ENCODE data around the gene DDRGK1.
"Not testable (repeated sequence)": the region's sequence is repeated elsewhere in the genome, so short reads cannot be mapped to it uniquely, and the experiment has no call there.

DDRGK1 gene

GRCh38 chr20:3156811-3157619 lies 47.5 kb downstream of the DDRGK1 start:
- Histone ChIP-seq H3K4me3 (ENCODE audit: insufficient read depth, low read length, poor library complexity, severe bottlenecking) (no peak overlapping the region), H3K79me2 (ENCODE audit: insufficient read depth, low read length) (peaks cover 72% of the 10 kb centered on the region), H3K9me3 (ENCODE audit: insufficient read depth, low read length) (no peaks in the 10 kb centered on the region), H3K9ac (ENCODE audit: low read length) (no peak overlapping the region), H3K27ac (ENCODE audit: low read depth, low read length) (no peak overlapping the region), H4K20me1 (ENCODE audit: low read depth, low read length) (peaks cover 7% of the 10 kb centered on the region; the same call in 1 of the 2 replicates), H3F3A (ENCODE audit: insufficient read depth) (0 out of 2 replicates have a peak, but pooled peaks cover 3% of the 10 kb centered on the region), H3K36me3 (ENCODE audit: low read length) (0 out of 2 replicates have a peak, but pooled peaks cover 6% of the 10 kb centered on the region), H3K27me3 (ENCODE audit: low read length) (no peaks in the 10 kb centered on the region), H2AFZ (ENCODE audit: low read depth, low read length, severe bottlenecking) (no peak overlapping the region), H3K9me2 (replicated peaks; ENCODE audit: insufficient read depth, low read length) (no peaks in the 10 kb centered on the region), H3K4me2 (ENCODE audit: low read depth, low read length, poor library complexity, severe bottlenecking) (peak overlapping the region; percentile 85)
- TF ChIP-seq EZH2phosphoT487 (conservative IDR thresholded peaks at IDR 0.05; ENCODE audit: low read length): no peak
- TF ChIP-seq CTCF (IDR thresholded peaks at IDR 0.05; ENCODE audit: insufficient read depth, low read length, poor library complexity, severe bottlenecking): no peak

GRCh38 chr20:3152057-3152644 lies 52.3 kb downstream of the DDRGK1 start:
- H3F3A ChIP-seq (ENCODE audit: insufficient read depth); H3K9ac ChIP-seq (ENCODE audit: low read length); H3K27me3 ChIP-seq (ENCODE audit: low read length); H2AFZ ChIP-seq (ENCODE audit: low read depth, low read length, severe bottlenecking); H3K4me3 ChIP-seq (ENCODE audit: insufficient read depth, low read length, poor library complexity, severe bottlenecking); H3K9me2 ChIP-seq (replicated peaks; ENCODE audit: insufficient read depth, low read length); H3K27ac ChIP-seq (ENCODE audit: low read depth, low read length); H3K4me2 ChIP-seq (ENCODE audit: low read depth, low read length, poor library complexity, severe bottlenecking); H4K20me1 ChIP-seq (ENCODE audit: low read depth, low read length); H3K9me3 ChIP-seq (ENCODE audit: insufficient read depth, low read length): not testable (repeated sequence)
- Histone ChIP-seq H3K36me3 (ENCODE audit: low read length) (peaks cover 14% of the 10 kb centered on the region; the same call in 1 of the 2 replicates), H3K79me2 (ENCODE audit: insufficient read depth, low read length) (peaks cover 83% of the 10 kb centered on the region)

GRCh38 chr20:3150908-3151307 lies 53.6 kb downstream of the DDRGK1 start:
- TF ChIP-seq EZH2phosphoT487 (conservative IDR thresholded peaks at IDR 0.05; ENCODE audit: low read length): no peak
- no peak for TF ChIP-seq CTCF (IDR thresholded peaks at IDR 0.05; ENCODE audit: insufficient read depth, low read length, poor library complexity, severe bottlenecking)
- Histone ChIP-seq H3K27me3 (ENCODE audit: low read length) (no peaks in the 10 kb centered on the region), H3K79me2 (ENCODE audit: insufficient read depth, low read length) (peaks cover 81% of the 10 kb centered on the region), H3K9me3 (ENCODE audit: insufficient read depth, low read length) (no peaks in the 10 kb centered on the region), H3K9ac (ENCODE audit: low read length) (no peak overlapping the region), H3K4me3 (ENCODE audit: insufficient read depth, low read length, poor library complexity, severe bottlenecking) (no peak overlapping the region), H3K36me3 (ENCODE audit: low read length) (peaks cover 14% of the 10 kb centered on the region; the same call in 1 of the 2 replicates), H2AFZ (ENCODE audit: low read depth, low read length, severe bottlenecking) (no peak overlapping the region), H3K4me2 (ENCODE audit: low read depth, low read length, poor library complexity, severe bottlenecking) (no peak overlapping the region), H4K20me1 (ENCODE audit: low read depth, low read length) (peaks cover 4% of the 10 kb centered on the region; the same call in 1 of the 2 replicates), H3F3A (ENCODE audit: insufficient read depth) (no peaks in the 10 kb centered on the region), H3K9me2 (replicated peaks; ENCODE audit: insufficient read depth, low read length) (no peaks in the 10 kb centered on the region), H3K27ac (ENCODE audit: low read depth, low read length) (no peak overlapping the region)

Data from SU-DHL-6 (cell line).